Testis (tissue), 3 donors: ENCODE results near the gene TTYH2. TPM values are rescaled to one million over a fixed set of nuclear protein-coding genes. Genes with fewer than 3 reads are reported as not detected.

Source experiments
- DNase-seq: peaks from one replicate; pipeline ENCODE4 v3.0.0-alpha.2; 2019
- H3K27ac ChIP-seq, 2 donors: fragments of 200-600 bp; sonication (generic); one replicate each; pipeline ENCODE4 v1.5.1; 2019
- H3K27me3 ChIP-seq: fragments of 200-600 bp; sonication (generic); one replicate; pipeline ENCODE4 v1.5.1; 2019
- H3K36me3 ChIP-seq: fragments of 200-600 bp; sonication (generic); one replicate; pipeline ENCODE4 v1.5.1; 2017; ENCODE audit warnings: low read depth; ENCODE audit errors: missing control alignments
- H3K4me1 ChIP-seq: fragments of 200-600 bp; sonication (generic); one replicate; pipeline ENCODE4 v1.5.1; 2019
- H3K4me3 ChIP-seq, 2 donors: fragments of 200-600 bp; sonication (generic); one replicate each; pipeline ENCODE4 v1.5.1; 2017 to 2019
- H3K9me3 ChIP-seq: fragments of 200-600 bp; sonication (generic); one replicate; pipeline ENCODE4 v1.5.1; 2017
- CTCF ChIP-seq, 3 experiments: fragments of 450-650 bp in 2 of 3; fragments of 200-600 bp in 1 of 3; sonication (generic) in 1 of 3; IDR thresholded peaks; one replicate each; pipeline ENCODE4 v1.5.1; 2016 to 2019; ENCODE audit warnings: antibody characterized with exemption in 3 of 3, mild to moderate bottlenecking in 2 of 3, moderate library complexity in 1 of 3
- POLR2A ChIP-seq: fragments of 450-650 bp; IDR thresholded peaks from one replicate; pipeline ENCODE4 v1.6.1; 2017; ENCODE audit warnings: antibody characterized with exemption, mild to moderate bottlenecking, moderate library complexity
- WGBS, 2 donors: methylation state at CpG; one replicate each; pipeline ENCODE4 v1.1.5; 2018; 5-methylcytosine and 5-hydroxymethylcytosine counted together
- intact Hi-C: fragments of 100-400 bp; cut with DNase I; formaldehyde crosslinking; loops from one replicate; pipeline ENCODE4 v1.15.1; 2023; ENCODE audit warnings: low total_unique reads
- polyA plus RNA-seq: library from polyadenylated mRNA; stranded (reverse); fragments of 350-450 nt; fragmentation: Illumina TruSeq; extraction: RNeasy Lipid Tissue Mini Kit (QIAGEN cat#74804); gene quantifications from one replicate; pipeline ENCODE4 v1.2.3, GENCODE V29; 2014; ENCODE audit warnings: low read depth, low replicate concordance; ENCODE audit not compliant: insufficient read depth
- total RNA-seq, 2 donors: library from RNA; depleted of rRNA; stranded (reverse); fragments of >200 nt; gene quantifications; one replicate each; pipeline ENCODE4 v1.2.3, GENCODE V29; 2016

The TTYH2 gene
- total and polyA plus RNA-seq, 3 donors from 2014 or later = 52.7 to 73.5 (median 69.7) TPM

- Histone ChIP-seq H3K27ac (no peak overlapping the region), H3K4me3 (no peak overlapping the region), H3K36me3 (no peaks in the 10 kb centered on the region), H3K9me3 (no peaks in the 10 kb centered on the region), H3K4me1 (no peaks in the 10 kb centered on the region), H3K27me3 (no peaks in the 10 kb centered on the region)
- DNase-seq = no peak
- 59 to 81% methylated on average over 11 of the region's 11 CpGs for WGBS, 2 donors
- TF ChIP-seq POLR2A (no peak), CTCF (IDR thresholded peaks at IDR 0.05) (no peak)
- intact Hi-C loops = no loop called here
These were observed 77.0 kb downstream of the TTYH2 start for GRCh38 chr17:74290340-74290739.

GRCh38 chr17:74292495-74292894 is 79.1 kb downstream of the TTYH2 start:
- DNase-seq = no peak
- WGBS, 2 donors = 92 to 93% methylated on average over 10 of the region's 10 CpGs
- intact Hi-C loops = no loop called here
- H3K4me3 ChIP-seq = no peak overlapping the region
- no peaks in the 10 kb centered on the region for H3K27me3 ChIP-seq
- H3K36me3 ChIP-seq = no peaks in the 10 kb centered on the region
- no peak for TF ChIP-seq CTCF (IDR thresholded peaks at IDR 0.05)
- TF ChIP-seq POLR2A = no peak
- H3K4me1 ChIP-seq = peaks cover 13% of the 10 kb centered on the region
- no peaks in the 10 kb centered on the region for H3K9me3 ChIP-seq
- H3K27ac ChIP-seq = no peak overlapping the region

GRCh38 chr17:74295625-74296547 is 82.5 kb downstream of the TTYH2 start:
- Histone ChIP-seq H3K4me1 (peaks cover 13% of the 10 kb centered on the region), H3K9me3 (no peaks in the 10 kb centered on the region), H3K36me3 (no peaks in the 10 kb centered on the region), H3K27me3 (no peaks in the 10 kb centered on the region), H3K27ac (peak overlapping the region in 1 of 2 donors; percentile 2), H3K4me3 (no peak overlapping the region)
- no peak for TF ChIP-seq CTCF (IDR thresholded peaks at IDR 0.05)
- TF ChIP-seq POLR2A = no peak
- intact Hi-C loops = loop anchor here (5.0 kb wide), 1 partner anchor 84 kb away; the partner anchor contains the start of gene TTYH2
- peak; percentile 46 for DNase-seq
- 60 to 71% methylated on average over 10 of the region's 10 CpGs for WGBS, 2 donors

GRCh38 chr17:74296548-74296936 is 83.2 kb downstream of the TTYH2 start:
- peak; percentile 94 for DNase-seq
- peaks cover 13% of the 10 kb centered on the region for H3K4me1 ChIP-seq
- no peaks in the 10 kb centered on the region for H3K9me3 ChIP-seq
- no peak overlapping the region for H3K4me3 ChIP-seq
- intact Hi-C loops = loop anchor here (5.0 kb wide), 1 partner anchor 84 kb away; the partner anchor contains the start of gene TTYH2
- H3K27ac ChIP-seq = peak overlapping the region; percentile 2 to 24
- no peaks in the 10 kb centered on the region for H3K27me3 ChIP-seq
- WGBS, 2 donors = 17% methylated on average over 5 of the region's 5 CpGs
- TF ChIP-seq POLR2A (no peak), CTCF (IDR thresholded peaks at IDR 0.05) (peak; percentile 50 to 71 (median 69))
- H3K36me3 ChIP-seq = no peaks in the 10 kb centered on the region
